NB4 (cell line): ENCODE data around the gene TBC1D22A.

ENCODE experiments used
- POLR2A ChIP-seq: IDR thresholded peaks from 2 replicates; pipeline ENCODE4 v1.6.1; 2011; ENCODE audit warnings: mild to moderate bottlenecking; ENCODE audit not compliant: insufficient read length; ENCODE audit errors: extremely low read depth
- TF ChIP-seq, protein P1 (sequence below): IDR thresholded peaks from one replicate; pipeline ENCODE4 v1.5.1; 2012; ENCODE audit warnings: low read depth, low read length
- TF ChIP-seq, protein P2 (sequence below): IDR thresholded peaks from 2 replicates; pipeline ENCODE4 v1.6.1; 2011; ENCODE audit warnings: low read depth, low read length

DNA sequence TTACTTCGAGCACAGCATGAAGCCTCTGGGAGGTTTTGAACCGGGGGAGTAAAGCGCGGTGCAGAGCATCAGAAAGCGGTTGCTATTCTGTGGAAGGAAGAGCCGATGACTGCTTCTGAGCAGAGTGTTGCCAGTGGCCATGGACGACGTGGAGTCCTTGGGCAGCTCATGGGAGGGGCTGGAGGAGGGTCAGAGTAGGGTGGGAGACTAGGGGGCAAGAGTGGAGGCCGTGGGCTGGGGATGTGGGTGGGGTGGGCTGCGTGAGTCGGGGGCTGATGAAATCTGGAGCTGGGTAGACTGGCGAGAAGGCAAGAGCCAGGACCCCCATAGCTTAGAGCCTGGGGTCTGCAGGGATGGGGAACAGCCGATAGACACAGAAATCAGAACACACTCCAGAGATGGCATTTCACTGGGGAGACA lies 40.2 kb downstream of the TBC1D22A start:
- TF ChIP-seq POLR2A = no peak
- TF ChIP-seq, protein P1, sequence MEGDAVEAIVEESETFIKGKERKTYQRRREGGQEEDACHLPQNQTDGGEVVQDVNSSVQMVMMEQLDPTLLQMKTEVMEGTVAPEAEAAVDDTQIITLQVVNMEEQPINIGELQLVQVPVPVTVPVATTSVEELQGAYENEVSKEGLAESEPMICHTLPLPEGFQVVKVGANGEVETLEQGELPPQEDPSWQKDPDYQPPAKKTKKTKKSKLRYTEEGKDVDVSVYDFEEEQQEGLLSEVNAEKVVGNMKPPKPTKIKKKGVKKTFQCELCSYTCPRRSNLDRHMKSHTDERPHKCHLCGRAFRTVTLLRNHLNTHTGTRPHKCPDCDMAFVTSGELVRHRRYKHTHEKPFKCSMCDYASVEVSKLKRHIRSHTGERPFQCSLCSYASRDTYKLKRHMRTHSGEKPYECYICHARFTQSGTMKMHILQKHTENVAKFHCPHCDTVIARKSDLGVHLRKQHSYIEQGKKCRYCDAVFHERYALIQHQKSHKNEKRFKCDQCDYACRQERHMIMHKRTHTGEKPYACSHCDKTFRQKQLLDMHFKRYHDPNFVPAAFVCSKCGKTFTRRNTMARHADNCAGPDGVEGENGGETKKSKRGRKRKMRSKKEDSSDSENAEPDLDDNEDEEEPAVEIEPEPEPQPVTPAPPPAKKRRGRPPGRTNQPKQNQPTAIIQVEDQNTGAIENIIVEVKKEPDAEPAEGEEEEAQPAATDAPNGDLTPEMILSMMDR = no peak
- TF ChIP-seq, protein P2, sequence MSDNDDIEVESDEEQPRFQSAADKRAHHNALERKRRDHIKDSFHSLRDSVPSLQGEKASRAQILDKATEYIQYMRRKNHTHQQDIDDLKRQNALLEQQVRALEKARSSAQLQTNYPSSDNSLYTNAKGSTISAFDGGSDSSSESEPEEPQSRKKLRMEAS = no peak
